ENCODE results near the gene BAHCC1.

Gene BAHCC1

GRCh38 chr17:81440511-81441244 is 45.4 kb downstream of the BAHCC1 start:
- peak; percentile 77 for DNase-seq (ENCODE audit: low spot score)
- in situ Hi-C loops (cut with MboI; ENCODE audit: low pct_unique_long_range_greater_than_20kb, low sequenced_read_pairs, unreplicated experiment): no loop called here
- TF ChIP-seq CTCF (IDR thresholded peaks at IDR 0.05; ENCODE audit: extremely low read depth, insufficient read depth, missing control alignments): peak; percentile 58

DNA sequence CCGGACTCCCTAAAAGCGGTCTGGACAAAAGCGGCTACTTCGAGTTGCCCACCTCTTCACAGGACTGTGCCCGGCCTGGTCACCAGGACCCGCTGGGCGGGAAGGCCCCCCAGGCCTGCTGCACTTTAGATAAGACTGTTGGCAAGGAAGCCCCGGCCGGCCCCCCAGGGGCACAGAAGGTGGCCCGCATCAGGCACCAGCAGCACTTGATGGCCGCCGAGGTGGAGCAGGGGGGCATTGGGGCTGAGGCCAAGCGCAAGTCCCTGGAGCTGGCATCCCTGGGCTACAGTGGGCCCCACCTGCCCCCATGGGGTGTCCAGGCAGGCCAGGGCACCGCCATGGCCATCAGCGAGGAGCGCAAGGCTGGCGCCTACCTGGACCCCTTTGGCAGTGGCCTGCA is 47.5 kb downstream of the BAHCC1 start:
- TF ChIP-seq CTCF (IDR thresholded peaks at IDR 0.05; ENCODE audit: extremely low read depth, insufficient read depth, missing control alignments): no peak
- DNase-seq (ENCODE audit: low spot score): no peak
- in situ Hi-C loops (cut with MboI; ENCODE audit: low pct_unique_long_range_greater_than_20kb, low sequenced_read_pairs, unreplicated experiment): no loop called here

- no peak for TF ChIP-seq CTCF (IDR thresholded peaks at IDR 0.05; ENCODE audit: extremely low read depth, insufficient read depth, missing control alignments)
- no peak for DNase-seq (ENCODE audit: low spot score)
- in situ Hi-C loops (cut with MboI; ENCODE audit: low pct_unique_long_range_greater_than_20kb, low sequenced_read_pairs, unreplicated experiment): no loop called here
Measured at GRCh38 chr17:81443269-81443668, 48.0 kb downstream of the BAHCC1 start.

GRCh38 chr17:81444610-81445339 is 49.5 kb downstream of the BAHCC1 start:
- no peak for TF ChIP-seq CTCF (IDR thresholded peaks at IDR 0.05; ENCODE audit: extremely low read depth, insufficient read depth, missing control alignments)

GRCh38 chr17:81445642-81446503 is 50.6 kb downstream of the BAHCC1 start:
- no peak for DNase-seq (ENCODE audit: low spot score)
- no peak for TF ChIP-seq CTCF (IDR thresholded peaks at IDR 0.05; ENCODE audit: extremely low read depth, insufficient read depth, missing control alignments)
- in situ Hi-C loops (cut with MboI; ENCODE audit: low pct_unique_long_range_greater_than_20kb, low sequenced_read_pairs, unreplicated experiment): no loop called here

More at GRCh38 chr17:81444610-81445339, 49.5 kb downstream of the BAHCC1 start:
- no peak for DNase-seq (ENCODE audit: low spot score)
- in situ Hi-C loops (cut with MboI; ENCODE audit: low pct_unique_long_range_greater_than_20kb, low sequenced_read_pairs, unreplicated experiment): no loop called here

- in situ Hi-C loops (cut with MboI; ENCODE audit: low pct_unique_long_range_greater_than_20kb, low sequenced_read_pairs, unreplicated experiment): no loop called here
- DNase-seq (ENCODE audit: low spot score): no peak
- TF ChIP-seq CTCF (IDR thresholded peaks at IDR 0.05; ENCODE audit: extremely low read depth, insufficient read depth, missing control alignments): no peak
Measured at GRCh38 chr17:81447331-81447933, 52.2 kb downstream of the BAHCC1 start.

All from GM13977 (cell line).